ENCODE data around the gene CALHM3.

CALHM3 gene

DNA sequence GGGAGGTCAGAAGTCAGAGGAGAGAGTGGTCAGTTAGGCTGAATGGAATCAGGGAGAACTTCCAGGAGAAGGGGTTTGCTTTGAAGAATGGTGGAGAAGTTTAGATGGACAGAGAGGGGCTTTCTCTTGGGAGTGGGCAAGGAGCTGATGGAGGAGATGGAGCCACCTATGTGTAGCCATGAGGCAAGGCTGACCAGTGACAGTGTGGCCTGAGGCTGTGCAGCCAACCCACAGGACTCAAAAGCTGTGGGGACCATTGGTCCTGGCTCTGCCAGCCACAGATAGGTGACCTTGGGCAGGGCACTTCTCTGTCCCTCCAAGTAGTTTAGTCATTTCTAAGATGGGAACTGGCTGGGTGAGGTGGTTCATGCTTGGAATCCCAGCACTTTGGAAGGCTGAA, 33.1 kb upstream of the CALHM3 start:
- no peaks in the 10 kb centered on the region for H3K4me1 ChIP-seq (ENCODE audit: insufficient read depth, low read length)
- no peak for TF ChIP-seq EZH2 (IDR thresholded peaks at IDR 0.05; ENCODE audit: borderline replicate concordance, low read depth, low read length, severe bottlenecking)
- TF ChIP-seq, protein P1, sequence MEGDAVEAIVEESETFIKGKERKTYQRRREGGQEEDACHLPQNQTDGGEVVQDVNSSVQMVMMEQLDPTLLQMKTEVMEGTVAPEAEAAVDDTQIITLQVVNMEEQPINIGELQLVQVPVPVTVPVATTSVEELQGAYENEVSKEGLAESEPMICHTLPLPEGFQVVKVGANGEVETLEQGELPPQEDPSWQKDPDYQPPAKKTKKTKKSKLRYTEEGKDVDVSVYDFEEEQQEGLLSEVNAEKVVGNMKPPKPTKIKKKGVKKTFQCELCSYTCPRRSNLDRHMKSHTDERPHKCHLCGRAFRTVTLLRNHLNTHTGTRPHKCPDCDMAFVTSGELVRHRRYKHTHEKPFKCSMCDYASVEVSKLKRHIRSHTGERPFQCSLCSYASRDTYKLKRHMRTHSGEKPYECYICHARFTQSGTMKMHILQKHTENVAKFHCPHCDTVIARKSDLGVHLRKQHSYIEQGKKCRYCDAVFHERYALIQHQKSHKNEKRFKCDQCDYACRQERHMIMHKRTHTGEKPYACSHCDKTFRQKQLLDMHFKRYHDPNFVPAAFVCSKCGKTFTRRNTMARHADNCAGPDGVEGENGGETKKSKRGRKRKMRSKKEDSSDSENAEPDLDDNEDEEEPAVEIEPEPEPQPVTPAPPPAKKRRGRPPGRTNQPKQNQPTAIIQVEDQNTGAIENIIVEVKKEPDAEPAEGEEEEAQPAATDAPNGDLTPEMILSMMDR (IDR thresholded peaks at IDR 0.05; ENCODE audit: borderline replicate concordance, extremely low read depth, low read length, poor library complexity, severe bottlenecking): no peak
- no peak overlapping the region for H3K27ac ChIP-seq (ENCODE audit: low read length)
- no peaks in the 10 kb centered on the region for H3K27me3 ChIP-seq (ENCODE audit: insufficient read depth, low read length, poor library complexity)
- no peak for ATAC-seq (ENCODE audit: insufficient read depth, low read depth)
- no peaks in the 10 kb centered on the region for H3K79me2 ChIP-seq (ENCODE audit: insufficient read depth, low read length)
- H3K9ac ChIP-seq (ENCODE audit: low read depth, low read length): no peak overlapping the region
- no peak overlapping the region for H2AFZ ChIP-seq (ENCODE audit: low read depth, low read length)
- DNase-seq: no peak
- no peaks in the 10 kb centered on the region for H4K20me1 ChIP-seq (ENCODE audit: insufficient read depth, low read length)
- no peak overlapping the region for H3K4me3 ChIP-seq (ENCODE audit: low read depth in 1 of 2, low read length in 2 of 2)
- H3K9me3 ChIP-seq (ENCODE audit: insufficient read depth, low read length, severe bottlenecking): no peaks in the 10 kb centered on the region
- H3K4me2 ChIP-seq (ENCODE audit: insufficient read depth, low read length): no peak overlapping the region
- H3K36me3 ChIP-seq (ENCODE audit: insufficient read depth, low read length): no peaks in the 10 kb centered on the region

DNA sequence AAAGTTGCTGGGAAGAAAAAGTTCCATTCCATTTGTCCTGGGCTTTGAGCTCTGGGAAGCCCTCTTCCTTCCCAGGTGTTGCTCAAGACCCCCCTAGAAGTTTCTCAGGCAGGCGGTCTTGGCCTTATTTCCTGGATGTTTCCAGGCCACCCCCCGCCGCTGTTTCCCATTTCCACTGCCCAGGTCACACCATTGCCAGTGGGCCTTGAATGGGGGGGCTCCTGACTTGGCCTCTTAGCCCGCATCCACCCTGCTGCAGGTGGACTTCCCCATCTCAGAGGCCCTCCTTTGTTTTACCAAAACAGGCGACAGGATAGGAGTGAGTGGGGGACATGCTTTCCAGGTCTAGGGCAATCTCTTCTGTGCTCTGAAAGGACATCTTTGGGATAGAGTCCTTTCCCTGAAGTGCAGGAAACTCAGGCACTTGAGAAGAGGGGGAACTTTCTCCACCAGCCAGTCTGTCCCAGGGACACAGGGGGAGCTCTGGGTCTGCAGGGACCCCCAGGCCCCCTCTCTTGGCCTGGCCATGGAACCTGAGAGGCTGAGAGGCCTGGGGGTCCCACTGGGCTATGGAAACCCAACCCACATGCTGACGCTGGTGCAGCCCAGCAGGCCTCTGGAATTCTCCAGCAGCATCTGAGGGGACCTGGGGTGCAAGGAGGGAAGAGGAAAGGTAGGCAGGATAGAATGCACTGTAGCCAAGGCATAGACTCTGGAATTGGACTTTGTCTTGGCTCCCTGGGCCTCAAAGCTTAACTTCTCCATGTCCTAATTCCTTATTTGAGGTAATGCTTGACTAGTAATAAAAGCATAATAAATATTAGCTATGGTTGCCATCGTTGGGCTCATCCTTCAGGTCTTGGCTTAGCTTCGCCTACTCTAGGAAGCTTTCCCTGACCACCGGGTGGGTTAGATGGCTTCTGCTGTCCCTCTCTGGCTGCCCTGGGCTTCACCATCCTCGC, 32.0 kb upstream of the CALHM3 start:
- H3K9me3 ChIP-seq (ENCODE audit: insufficient read depth, low read length, severe bottlenecking): no peaks in the 10 kb centered on the region
- no peak overlapping the region for H3K4me3 ChIP-seq (ENCODE audit: low read depth in 1 of 2, low read length in 2 of 2)
- H3K9ac ChIP-seq (ENCODE audit: low read depth, low read length): no peak overlapping the region
- DNase-seq (no peak), ATAC-seq (ENCODE audit: insufficient read depth, low read depth) (no peak)
- H3K4me1 ChIP-seq (ENCODE audit: insufficient read depth, low read length): no peaks in the 10 kb centered on the region
- peaks cover 2% of the 10 kb centered on the region for H3K27me3 ChIP-seq (ENCODE audit: insufficient read depth, low read length, poor library complexity)
- TF ChIP-seq EZH2 (IDR thresholded peaks at IDR 0.05; ENCODE audit: borderline replicate concordance, low read depth, low read length, severe bottlenecking): no peak
- TF ChIP-seq, protein P1 (IDR thresholded peaks at IDR 0.05; ENCODE audit: borderline replicate concordance, extremely low read depth, low read length, poor library complexity, severe bottlenecking): no peak
- no peaks in the 10 kb centered on the region for H3K79me2 ChIP-seq (ENCODE audit: insufficient read depth, low read length)
- H3K27ac ChIP-seq (ENCODE audit: low read length): no peak overlapping the region
- no peaks in the 10 kb centered on the region for H3K36me3 ChIP-seq (ENCODE audit: insufficient read depth, low read length)
- no peak overlapping the region for H3K4me2 ChIP-seq (ENCODE audit: insufficient read depth, low read length)
- no peaks in the 10 kb centered on the region for H4K20me1 ChIP-seq (ENCODE audit: insufficient read depth, low read length)
- H2AFZ ChIP-seq (ENCODE audit: low read depth, low read length): no peak overlapping the region

DNA sequence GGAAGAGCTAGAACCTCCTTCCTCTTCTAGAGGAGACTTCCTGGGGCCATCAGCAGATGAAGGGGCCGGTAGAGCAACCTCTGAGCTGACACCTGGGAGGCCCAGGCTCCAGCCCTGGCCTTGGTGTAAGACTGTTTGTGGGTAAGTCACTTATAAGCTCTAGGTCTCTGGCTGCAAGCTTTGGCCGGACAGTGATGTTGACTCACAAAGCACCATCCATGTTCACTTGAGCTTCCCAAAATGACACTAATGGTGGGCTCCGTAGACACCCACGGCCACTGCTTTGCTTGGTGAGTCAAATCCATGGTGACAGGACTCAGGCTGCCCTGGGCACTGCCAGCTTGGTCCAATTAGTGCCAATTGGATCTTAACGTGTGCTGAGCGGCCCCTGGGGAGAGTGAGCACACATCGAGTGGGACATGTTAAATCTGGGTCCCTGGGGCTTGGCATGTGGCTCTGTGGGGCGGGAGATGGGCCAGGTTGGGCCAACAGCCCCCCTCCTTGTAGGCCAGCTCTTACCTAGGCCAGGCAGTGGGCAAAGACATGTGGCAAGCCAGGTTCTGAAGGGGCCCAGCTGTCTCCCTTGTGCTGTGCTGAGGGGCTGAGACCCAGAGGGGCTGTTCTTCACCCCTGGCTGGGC, 31.1 kb upstream of the CALHM3 start:
- H3K4me3 ChIP-seq (ENCODE audit: low read depth in 1 of 2, low read length in 2 of 2): no peak overlapping the region
- no peak for ATAC-seq (ENCODE audit: insufficient read depth, low read depth)
- TF ChIP-seq EZH2 (IDR thresholded peaks at IDR 0.05; ENCODE audit: borderline replicate concordance, low read depth, low read length, severe bottlenecking): no peak
- TF ChIP-seq, protein P1 (IDR thresholded peaks at IDR 0.05; ENCODE audit: borderline replicate concordance, extremely low read depth, low read length, poor library complexity, severe bottlenecking): no peak

More for the DNA sequence above, 31.1 kb upstream of the CALHM3 start:
- no peak overlapping the region for H3K27ac ChIP-seq (ENCODE audit: low read length)
- H3K9me3 ChIP-seq (ENCODE audit: insufficient read depth, low read length, severe bottlenecking): no peaks in the 10 kb centered on the region
- DNase-seq: no peak
- H3K79me2 ChIP-seq (ENCODE audit: insufficient read depth, low read length): no peaks in the 10 kb centered on the region
- no peaks in the 10 kb centered on the region for H3K36me3 ChIP-seq (ENCODE audit: insufficient read depth, low read length)
- H4K20me1 ChIP-seq (ENCODE audit: insufficient read depth, low read length): no peaks in the 10 kb centered on the region
- H3K4me2 ChIP-seq (ENCODE audit: insufficient read depth, low read length): no peak overlapping the region
- H2AFZ ChIP-seq (ENCODE audit: low read depth, low read length): no peak overlapping the region
- H3K9ac ChIP-seq (ENCODE audit: low read depth, low read length): no peak overlapping the region
- H3K27me3 ChIP-seq (ENCODE audit: insufficient read depth, low read length, poor library complexity): peaks cover 2% of the 10 kb centered on the region
- H3K4me1 ChIP-seq (ENCODE audit: insufficient read depth, low read length): peaks cover 1% of the 10 kb centered on the region; the same call in 1 of the 2 replicates

Data from DND-41 (cell line).